Measurements from ENCODE around the gene LSM2.

The LSM2 gene

GRCh38 chr6:31775633-31776484, 30.9 kb downstream of the LSM2 start:
- no peak for DNase-seq

GRCh38 chr6:31775184-31775583, 31.6 kb downstream of the LSM2 start:
- no peak for DNase-seq

GRCh38 chr6:31771992-31772358, 34.8 kb downstream of the LSM2 start:
- no peak for DNase-seq

DNA sequence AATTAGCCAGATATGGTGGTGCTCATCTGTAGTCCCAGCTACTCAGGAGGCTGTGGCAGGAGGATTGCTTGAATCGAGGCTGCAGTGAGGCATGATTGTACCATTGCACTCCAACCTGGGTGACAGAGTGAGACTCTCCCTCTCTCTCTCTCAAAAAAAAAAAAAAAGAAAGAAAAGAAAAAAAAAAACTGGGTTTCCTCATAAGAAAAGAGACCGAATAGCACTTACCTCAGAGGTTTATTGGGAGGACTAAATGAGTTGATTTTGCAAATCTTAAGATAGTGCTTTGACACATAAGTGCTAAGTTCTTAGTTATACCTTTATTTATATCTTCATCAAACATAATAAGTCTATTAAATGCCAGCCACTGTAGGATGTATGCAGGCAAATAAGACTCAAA, 35.9 kb downstream of the LSM2 start:
- DNase-seq = no peak

GRCh38 chr6:31769684-31770371, 36.9 kb downstream of the LSM2 start:
- peak; percentile 97 for DNase-seq

DNA sequence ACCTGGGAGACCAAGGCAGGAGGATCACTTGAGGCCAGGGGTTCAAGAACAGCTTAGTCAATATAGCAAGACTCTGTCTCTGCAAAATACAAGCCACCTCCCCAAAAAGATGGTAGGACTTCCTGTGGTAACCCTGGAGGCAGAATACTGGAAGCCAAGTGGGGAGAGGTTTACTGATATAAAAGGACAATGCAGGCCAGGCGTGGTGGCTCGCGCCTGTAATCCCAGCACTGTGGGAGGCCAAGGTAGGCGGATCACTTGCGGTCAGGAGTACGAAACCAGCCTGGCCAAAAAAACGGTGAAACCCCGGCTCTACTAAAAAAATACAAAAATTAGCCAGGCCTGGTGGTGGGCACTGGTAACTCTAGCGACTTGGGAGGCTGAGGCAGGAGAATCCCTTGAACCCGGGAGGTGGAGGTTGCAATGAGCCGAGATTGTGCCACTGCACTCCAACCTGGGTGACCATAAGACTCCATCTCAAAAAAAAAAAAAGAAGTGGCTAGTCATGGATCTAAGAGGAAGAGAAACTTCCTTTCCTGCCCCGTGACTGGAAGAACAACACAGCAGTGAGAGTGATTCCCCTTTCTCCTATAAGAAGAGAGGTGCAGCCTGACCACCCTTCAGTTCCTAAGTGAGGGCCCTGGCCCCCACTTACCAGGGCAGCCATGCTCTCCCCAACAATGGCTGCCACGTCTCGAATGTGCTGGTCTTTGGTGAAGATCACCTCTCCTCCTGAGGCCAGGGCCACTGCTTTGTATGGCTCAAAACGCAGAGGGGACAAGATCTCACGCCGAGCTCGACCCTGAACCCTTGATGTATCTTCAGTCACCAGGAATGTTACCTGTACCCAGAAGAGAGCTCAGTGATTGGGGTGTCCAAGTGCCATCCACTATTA, 38.2 kb downstream of the LSM2 start:
- DNase-seq = no peak

DNA sequence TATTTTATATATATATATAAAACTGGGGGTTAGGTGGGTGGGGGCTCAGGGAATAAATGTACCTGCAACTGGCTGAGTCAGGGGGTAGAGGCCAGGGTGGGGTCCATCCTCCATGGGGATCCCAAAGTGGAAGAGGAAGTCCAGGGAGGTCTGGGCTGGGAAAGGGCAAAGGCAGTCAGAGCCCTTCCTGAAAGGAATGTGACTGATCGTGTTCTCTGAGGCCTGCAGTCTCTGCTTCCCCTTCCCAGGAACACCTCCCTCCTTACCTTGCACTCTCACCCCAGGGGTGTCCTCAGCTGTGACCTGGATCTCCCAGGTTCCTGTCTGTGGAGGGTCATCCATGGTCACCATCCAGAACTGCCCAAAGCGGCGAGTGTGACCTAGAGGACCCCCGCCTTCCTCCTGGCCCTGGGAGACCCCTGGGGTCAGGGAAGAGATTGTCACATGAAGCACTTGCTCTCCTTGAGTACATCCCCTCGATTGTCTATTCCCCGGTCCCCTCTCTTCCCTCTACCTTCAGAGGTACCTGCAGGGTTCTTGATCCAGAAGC, 39.6 kb downstream of the LSM2 start:
- DNase-seq = no peak

- DNase-seq = no peak
Measured at GRCh38 chr6:31765910-31766794, 40.6 kb downstream of the LSM2 start.

DNA sequence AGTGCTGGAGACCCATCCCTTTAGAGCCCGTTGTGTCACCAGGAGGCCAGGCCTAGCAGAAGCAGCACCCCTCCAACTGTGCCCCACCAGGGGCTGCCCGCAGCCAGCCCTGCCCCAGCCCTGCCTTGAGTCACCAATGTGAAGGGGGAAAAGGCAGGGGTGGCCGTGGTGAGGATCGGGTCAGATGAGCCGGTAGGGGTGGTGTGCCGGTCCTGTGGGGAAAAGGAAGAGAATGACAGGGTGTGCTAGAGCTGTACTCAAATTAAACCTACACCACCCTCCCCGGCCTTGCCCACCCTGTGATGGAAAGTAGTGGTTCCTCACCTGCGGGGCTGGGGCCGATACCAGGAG, 41.2 kb downstream of the LSM2 start:
- no peak for DNase-seq

DNA sequence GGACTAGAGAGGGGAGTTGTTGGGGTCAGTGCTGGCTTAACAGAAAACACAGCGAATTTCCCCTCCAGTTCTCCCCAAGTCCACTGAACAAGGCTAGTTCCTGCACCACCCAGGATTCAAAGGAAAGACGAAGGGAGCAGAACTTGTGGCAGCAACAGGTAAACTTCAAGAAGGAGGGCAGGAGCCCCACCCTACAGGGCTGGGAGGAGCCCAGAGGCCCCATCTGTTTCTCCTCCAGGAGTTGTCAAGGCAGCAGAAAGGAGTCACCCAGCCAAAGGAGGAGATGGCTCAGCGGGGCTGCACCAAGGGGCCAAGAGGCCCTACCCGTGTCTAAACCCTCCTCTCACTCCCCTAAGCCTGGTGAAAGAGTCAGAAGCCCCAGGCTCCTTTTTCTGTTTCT, 42.6 kb downstream of the LSM2 start:
- DNase-seq = no peak

DNA sequence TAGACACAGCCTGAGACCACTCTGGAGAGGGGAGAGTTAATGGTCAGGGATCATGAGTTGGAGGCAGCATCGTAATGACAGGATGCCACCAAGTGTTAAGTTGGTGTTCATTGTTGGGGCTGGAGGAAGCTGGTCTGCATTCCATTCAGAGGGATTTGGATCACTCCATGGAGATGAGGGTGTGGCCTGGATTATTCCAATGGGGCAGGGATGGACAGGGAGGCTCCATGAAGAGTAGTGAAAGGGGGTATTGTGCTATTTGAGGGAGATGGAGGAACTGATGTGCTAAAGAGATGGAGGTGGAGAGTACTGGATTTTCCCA, 43.2 kb downstream of the LSM2 start:
- DNase-seq = no peak

DNA sequence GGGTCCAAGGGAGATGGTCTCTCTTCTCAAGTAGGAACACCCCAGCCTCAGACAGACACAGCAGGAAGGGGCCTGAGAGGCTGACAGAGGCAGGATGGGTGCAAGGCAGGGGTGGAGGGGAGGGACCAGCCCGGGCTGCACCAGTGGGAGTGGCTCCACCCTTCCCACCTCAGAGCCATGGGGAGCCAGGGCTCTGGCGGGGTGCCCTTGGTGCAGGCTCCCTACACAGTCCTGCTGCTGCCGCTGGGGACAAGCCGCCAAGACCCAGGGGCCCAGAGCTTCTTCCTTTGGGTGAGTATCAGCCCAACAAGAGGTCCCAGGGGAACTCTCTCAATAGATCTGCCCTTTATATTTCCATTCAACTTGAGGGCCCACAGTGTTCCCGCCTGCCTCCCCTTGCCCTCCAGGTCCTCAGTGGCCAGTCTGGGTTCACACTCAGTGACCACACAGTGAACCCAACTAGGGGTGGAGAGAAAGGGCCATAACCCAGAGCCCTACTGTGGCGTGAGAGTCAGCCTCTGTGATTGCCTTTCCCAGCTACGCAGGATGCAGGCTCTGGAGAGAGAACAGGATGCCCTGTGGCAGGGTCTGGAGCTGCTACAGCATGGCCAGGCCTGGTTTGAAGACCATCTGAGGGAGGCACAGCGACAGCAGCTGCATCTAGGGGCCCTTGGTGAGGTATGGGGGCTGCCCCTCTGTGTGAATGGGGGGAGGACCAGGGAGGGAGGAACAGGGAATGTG, 43.7 kb downstream of the LSM2 start:
- no peak for DNase-seq

GRCh38 chr6:31762356-31762755, 44.4 kb downstream of the LSM2 start, which contains the start of gene SAPCD1:
Gene SAPCD1 (plus strand): TSS chr6:31762656. CDS start chr6:31763055, 399 bp downstream.
- DNase-seq = no peak

DNA sequence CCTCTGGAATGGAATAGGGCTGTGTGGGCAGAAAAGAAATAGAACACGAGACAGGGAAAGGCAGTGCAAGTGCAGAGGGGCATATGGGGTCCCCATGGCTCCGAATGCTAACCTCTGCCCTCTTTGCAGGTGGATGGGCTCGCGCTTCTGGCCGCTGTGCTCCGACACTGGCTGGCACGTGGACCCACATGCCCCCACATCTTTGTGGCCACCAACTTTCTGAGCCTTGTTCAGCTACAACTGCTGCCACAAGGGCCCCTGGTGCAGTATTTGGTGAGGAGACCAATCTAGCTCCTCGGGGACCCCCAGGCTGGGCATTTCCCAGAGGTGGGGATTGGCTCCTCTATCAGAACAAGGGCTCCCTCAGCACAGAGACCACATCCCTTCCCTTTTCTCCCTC, 45.4 kb downstream of the LSM2 start:
- DNase-seq = no peak

GRCh38 chr6:31760790-31761189, 46.0 kb downstream of the LSM2 start:
- DNase-seq = no peak

DNA sequence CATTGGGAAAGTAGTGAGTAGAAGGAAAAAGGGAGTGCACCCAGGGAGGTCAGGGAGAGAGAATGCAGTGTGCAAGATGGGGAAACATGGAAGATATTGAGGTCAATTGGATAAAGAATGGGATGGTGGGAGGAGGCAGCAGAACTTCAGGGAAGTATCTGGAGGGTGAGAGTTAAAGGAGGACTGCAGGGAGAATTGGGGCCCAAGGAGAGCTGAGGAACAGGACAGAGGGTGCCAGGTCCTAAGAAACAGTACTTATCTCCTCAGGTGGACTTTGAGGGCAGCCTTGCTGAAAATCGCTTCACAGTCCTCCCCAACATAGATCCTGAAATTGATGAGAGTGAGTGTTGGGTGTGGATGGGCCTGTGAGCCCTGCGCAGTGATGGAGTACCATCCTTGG, 48.5 kb downstream of the LSM2 start:
- no peak for DNase-seq

DNA sequence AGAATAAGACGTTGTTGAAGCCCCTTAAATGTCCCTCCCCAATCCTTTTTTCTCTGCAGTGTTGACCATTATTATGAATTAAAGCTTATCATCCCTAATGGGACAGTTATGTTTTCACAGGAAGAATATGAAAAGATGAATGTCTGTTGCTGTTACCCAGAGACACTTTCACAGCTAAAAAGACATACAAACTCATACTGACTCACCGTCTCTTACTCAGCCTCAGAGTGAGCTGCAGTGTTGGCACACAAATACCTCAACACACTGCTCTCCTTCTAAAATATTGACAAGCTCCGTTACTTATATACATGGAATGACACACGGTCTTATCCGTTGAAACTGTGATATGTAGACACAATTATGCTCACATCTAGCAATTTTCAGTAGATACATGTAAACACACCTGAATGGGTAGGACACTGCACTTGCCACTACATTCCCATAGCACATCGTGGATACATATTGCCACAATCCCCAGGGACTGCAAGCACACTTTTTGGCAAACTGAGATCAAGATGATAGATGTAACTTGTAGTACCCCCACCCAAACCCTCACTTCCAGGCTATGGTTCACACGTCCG, 53.9 kb downstream of the LSM2 start:
- DNase-seq = no peak

- DNase-seq = no peak
Measured at GRCh38 chr6:31750411-31751022, 56.2 kb downstream of the LSM2 start.

DNA sequence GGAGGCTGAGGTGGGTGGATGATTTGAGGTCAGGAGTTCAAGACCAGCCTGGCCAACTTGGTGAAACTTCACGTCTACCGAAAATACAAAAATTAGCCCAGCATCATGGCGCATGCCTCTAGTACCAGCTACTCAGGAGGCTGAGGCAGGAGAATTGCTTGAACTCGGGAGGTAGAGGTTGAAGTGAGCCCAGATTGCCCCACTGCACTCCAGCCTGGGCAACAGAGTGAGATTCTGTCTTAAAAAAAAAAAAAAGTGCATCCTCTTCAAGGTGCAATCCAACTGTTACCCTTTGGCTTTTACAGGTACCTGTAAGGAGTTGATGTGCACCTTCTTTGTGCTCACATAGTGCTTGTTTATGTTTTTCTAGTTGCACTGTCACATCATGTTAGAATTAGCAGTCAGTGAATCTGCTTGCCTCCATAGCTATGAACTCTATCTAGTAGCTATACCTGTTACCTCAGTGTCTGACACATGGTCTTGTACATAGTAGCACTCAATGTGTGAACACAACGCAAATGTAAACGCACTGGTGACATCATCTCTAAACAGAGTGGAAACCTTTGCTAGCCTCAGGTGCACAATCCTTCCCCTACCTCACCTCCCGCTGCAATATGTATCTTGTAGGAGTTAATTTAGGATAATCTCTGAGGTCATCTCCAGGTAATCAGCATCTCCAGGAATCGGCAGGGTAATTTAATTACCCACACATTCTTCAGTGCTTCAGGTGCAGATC, 57.3 kb downstream of the LSM2 start:
- DNase-seq = no peak
